ENCODE measurements around the gene DHFR2. TPM values are rescaled to one million over a fixed set of nuclear protein-coding genes. Genes with fewer than 3 reads are reported as not detected.
"Not testable (repeated sequence)": the region's sequence is repeated elsewhere in the genome, so short reads cannot be mapped to it uniquely, and the experiment has no call there.

Gene DHFR2
- 2.5 and 2.6 TPM in 2 replicates for total RNA-seq

DNA sequence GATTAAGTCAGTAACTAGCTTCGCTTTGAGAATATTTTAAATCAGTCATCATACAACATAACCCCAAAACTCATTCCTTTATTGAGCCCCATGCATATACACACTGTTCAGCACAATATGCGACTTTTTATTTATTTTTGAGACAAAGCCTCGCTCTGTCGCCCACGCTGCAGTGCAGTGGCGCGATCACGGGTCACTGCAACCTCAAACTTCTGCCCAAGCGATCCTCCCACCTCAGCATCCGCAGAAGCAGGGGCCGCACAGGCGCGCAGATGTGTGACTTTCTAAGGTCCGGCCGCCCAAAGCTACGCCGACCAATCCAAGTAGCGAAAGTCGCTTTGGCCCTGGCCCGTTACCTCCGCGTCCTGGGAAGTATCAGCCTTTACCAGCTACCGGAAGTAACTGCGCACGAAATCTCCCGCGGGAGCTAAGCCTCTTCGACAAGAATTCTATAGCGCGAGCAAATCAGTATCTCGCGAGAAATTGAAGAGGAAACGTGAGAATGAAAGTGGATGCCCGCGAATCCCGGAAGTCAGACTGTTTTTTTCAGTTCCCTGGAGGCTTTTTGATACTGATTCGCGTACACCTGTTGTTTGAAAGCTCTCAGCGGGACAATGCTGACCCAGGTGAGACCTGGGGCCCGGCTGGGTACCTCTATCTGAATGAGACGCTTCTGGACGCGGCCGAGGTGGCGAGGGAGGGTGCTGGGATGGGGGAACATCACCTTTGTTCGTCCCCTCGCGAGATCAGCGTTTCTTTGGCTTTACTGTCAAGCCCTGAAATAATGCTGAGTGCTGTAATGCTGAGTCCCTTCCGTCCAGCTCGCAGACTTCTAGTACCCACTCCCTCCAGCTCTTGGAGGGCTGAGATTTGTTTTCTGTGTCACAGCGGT is at the start of gene DHFR2, which contains the start of gene NSUN3:
Gene DHFR2 (minus strand): TSS at position 404 of the 892 bp plus-strand sequence. CDS start 1,405 bp downstream, outside the sequence.
Gene NSUN3 (plus strand): TSS at position 549 of the 892 bp plus-strand sequence. CDS start 66 bp downstream, at position 615.
- peak; percentile 95 for DNase-seq (ENCODE audit: extremely low read depth, low read depth, low spot score)

DNA sequence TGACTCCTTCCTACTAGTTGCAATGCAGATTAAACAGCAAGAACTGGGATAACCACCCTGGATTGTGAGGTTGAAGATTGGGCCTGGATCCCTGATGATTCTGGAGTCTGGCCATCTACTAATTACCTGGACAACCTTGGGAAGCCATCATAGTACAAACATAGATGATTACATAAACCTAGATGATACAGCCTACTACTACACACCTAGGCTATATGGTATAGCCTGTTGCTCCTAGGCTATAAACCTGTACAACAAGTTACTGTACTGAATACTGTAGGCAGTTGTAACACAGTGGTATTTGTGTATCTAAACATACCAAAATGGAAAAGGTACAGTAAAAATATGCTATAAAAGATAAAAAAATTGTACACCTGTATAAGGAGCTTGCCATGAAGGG is 48.1 kb upstream of the DHFR2 start:
- DNase-seq (ENCODE audit: extremely low read depth, low read depth, low spot score): no peak

DNA sequence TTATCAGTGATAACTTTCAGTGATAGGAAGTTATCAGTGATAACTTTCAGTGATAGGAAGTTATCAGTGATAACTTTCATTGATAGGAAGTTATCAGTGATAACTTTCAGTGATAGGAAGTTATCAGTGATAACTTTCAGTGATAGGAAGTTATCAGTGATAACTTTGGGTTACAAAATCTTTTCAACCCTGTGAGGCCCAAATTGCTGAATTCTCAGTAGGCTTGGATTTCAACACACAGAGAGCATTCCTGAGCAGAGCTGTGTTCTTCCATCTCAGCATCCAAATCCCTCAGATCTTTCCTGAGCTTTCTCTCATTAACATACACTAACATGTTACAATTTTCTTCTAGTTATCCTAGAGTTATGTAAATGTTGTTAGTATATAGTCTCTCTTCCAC is 47.5 kb upstream of the DHFR2 start:
- not testable (repeated sequence) for DNase-seq (ENCODE audit: extremely low read depth, low read depth, low spot score)

DNA sequence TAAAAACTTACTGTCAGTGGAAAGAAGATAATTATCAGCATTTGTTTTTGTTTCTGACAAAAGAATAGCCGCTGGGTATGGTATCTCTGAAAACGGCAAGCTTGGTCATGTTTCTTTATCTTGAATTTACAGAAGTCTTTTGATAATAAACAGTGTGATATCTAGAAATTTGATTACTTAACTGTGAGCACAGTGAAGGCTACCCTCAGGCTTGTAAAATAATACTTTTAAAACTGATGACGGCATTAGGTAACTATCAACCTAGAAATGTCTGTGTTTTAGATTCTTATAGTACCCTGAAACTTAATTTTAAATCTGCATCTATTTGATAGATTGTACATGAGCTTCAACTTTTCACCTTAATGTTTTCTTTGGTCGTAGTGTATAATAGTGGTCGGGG is 43.6 kb upstream of the DHFR2 start:
- no peak for DNase-seq (ENCODE audit: extremely low read depth, low read depth, low spot score)

DNA sequence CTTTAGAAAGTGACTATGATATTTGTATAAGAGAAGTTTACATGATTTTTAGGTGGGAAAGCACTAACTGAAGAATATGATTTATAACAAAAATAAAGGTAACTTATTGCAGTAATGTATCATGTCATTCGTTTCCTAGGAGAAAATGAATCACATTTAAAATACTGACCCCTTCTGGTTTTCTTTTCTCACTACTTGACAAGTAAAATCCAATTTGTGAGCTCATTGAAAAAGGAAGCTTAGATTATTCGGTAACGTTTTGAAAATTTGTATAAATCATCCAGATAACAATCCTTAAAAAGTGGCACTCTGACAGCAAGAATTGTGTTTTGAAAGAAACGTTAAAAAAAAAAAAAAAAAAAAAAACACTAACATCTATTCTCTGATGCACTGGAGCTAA is 39.1 kb upstream of the DHFR2 start:
- DNase-seq (ENCODE audit: extremely low read depth, low read depth, low spot score): no peak

DNA sequence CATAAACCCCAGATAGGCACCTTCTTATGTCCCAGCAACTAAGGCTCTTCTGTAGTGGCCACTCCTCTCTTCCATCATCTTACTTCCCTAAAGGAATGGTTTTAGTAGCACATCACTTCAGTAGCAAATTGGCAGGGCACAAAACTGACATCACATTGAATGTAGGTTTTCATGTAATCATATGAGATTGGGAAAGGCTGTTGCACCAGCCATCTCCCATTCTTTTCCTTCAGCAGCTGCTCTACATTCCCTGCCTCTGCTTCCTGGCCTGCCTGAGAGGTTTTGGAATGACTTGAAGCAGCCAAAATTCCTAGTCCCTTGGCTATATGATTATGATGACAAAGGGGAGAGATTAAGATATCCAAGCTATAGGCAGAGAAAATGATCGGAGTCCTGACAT is 36.6 kb upstream of the DHFR2 start:
- no peak for DNase-seq (ENCODE audit: extremely low read depth, low read depth, low spot score)

DNA sequence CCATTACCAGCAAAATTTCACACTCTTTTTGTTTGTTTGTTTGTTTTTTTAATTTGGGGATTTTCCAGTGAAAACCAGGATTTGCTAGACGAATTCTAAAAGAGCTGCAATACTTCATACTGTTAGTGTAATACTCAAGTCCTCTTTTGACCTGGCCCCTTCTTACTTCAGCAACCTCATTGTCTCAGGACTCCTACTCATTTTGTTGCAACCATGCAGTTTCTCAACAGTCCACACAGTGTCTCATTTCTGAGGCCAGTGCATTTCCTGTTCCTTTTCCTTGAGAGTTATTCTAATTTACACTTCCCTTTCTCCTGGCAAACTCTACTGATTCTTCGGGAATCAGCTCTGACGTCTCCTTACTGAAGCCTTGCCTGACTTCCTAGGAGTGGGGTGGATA is 35.7 kb upstream of the DHFR2 start:
- no peak for DNase-seq (ENCODE audit: extremely low read depth, low read depth, low spot score)

DNA sequence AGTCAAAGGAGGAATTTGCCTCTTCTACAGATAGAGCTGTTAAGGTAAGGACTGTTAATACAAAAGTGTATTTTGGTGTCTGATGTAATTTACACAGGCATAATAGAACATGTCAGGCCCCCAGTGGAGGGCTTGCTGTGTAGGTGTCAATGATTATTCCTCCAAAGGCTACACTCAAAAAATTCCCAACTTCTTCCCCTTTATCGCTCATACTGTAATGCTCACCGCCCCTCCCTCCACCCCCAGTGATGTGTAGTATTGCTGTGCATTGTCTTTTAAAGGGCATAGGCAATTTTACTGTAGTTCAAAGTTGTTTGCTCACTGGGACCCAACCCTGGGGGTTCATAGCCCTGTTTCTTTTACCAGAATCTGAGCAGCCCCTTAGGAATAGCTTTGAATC is 32.4 kb upstream of the DHFR2 start:
- DNase-seq (ENCODE audit: extremely low read depth, low read depth, low spot score): no peak

DNA sequence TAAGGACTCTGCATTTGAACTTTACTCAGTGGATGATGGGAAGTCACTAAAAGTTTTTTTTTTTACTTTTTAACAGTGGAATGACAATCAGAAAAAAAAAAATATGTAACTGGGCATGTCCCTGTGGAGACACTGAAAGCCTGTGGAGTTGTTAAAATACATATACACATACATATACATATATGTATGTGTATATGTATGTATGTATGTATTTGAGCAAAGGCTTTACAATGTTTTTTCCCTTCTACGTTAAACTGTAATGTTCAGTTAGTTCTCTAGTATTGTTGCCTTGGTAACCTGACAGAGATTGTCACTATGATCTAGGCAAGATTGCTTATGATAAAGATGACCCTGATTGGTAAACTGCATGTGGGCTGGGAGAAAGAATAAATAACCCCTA is 30.4 kb upstream of the DHFR2 start:
- DNase-seq (ENCODE audit: extremely low read depth, low read depth, low spot score): no peak

DNA sequence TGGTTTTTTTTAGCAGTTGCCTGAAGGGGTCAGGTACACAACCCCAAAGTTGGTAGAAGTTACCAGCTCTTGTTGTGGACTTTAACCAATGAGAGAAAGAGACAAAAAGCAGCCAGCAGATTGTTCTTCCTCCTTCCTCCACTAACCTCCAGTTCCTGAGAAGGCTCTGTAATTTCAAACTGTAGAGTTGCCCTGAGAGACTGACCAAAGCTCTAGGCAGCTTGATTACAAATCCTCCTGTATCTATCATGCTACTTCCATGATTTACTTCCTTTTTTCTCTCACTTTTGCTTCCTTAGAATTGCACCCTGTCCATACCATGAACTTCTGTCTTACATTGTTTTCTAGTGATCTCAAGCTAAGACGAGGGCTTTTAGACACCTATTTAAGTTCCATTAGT is 29.4 kb upstream of the DHFR2 start:
- DNase-seq (ENCODE audit: extremely low read depth, low read depth, low spot score): no peak

DNA sequence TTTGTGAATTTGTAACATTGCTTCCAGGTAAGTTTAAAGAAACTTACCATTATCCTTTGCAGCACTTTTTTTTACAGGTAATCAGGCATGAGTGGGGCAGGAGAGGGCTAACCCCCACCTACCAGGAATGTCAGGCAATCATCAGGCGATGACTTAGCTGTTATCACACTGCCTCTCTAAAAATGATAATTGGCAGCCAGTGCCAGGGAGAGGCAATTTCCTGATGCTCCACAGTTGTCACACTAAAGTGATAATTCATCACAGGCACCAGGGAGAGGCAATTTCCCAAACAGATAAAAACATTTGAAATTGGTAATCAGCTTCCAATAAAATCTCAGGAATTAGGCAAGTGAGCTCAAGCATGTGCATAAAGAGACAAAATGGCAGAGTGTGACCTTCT is 26.4 kb upstream of the DHFR2 start:
- DNase-seq (ENCODE audit: extremely low read depth, low read depth, low spot score): no peak

DNA sequence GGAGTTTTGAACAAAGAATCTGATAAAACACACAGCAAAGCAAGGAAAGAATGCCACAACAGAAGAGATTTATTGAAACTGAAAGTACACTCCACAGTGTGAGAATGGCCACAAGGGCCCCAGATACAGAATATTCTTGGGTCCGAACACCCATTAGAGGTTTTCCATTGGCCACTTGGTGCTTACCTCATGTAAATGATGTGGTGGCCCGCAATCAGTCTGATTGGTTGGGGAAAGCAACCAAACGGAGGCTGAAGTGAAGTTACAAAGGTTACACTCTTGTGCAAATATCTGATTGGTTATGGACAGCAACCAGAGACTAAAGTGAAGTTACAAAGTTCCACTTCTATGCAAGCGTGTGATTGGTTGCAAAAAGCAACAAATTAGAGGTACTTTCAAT is 20.5 kb upstream of the DHFR2 start:
- no peak for DNase-seq (ENCODE audit: extremely low read depth, low read depth, low spot score)

DNA sequence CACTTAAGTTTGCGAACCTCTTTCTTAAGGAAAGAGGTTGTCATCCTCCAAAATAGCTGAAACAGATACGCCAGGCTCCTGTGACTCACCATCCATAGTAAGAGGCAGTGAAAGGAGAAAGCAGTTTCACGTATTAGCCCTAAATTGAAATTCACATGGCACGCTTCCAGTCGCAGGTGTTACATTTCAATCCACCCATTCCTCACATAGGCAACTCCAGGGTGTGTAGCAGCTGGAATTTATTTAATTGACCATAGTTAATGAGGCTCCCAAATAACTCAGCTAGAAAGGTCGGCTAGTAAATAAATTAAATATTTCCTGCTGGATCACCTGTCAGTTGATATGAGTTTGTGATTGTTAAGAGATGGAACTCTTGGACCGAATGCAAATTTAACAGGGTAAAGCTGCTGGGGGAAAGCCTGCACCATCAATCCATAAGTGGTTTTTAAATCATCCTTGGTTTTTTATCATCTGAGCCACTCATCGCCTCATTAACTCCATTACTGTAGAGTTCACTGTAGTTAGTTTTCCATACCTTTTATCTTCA is 19.7 kb upstream of the DHFR2 start:
- DNase-seq (ENCODE audit: extremely low read depth, low read depth, low spot score): no peak

DNA sequence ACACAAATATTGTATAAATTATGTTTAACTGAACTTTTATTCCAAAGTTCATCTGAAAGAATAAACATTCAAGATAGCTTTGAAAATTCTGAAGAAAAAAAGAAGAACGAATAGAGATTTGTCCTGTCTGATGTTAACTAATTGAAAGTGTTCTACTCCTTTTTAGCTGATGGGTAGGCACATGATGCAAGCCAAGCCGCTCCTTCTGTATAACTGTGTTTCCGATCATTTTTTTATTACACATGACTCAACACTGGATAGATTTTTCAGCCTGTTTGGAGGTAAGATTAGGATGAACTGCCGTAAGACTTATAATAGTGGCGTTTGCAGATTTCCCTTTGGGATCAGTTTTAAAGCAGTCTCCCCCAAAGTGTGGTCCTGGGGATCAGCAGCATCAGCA is 19.2 kb upstream of the DHFR2 start:
- DNase-seq (ENCODE audit: extremely low read depth, low read depth, low spot score): no peak

DNA sequence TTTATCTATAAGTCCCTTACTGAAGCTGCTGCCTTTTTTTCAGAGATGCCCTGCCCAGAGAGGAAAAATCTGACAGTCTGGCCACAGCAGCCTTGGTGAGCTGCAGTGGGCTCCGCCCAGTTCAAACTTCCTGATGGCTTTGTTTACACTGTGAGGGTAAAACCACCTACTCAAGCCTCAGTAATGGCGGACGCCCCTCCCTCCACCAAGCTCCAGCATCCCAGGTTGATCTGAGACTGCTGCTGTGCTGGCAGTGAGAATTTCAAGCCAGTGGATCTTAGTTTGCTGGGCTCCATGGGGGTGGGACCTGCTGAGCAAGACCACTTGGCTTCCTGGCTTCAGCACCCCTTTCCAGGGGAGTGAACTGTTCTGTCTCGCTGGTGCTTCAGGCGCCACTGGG is 17.8 kb upstream of the DHFR2 start:
- not testable (repeated sequence) for DNase-seq (ENCODE audit: extremely low read depth, low read depth, low spot score)

DNA sequence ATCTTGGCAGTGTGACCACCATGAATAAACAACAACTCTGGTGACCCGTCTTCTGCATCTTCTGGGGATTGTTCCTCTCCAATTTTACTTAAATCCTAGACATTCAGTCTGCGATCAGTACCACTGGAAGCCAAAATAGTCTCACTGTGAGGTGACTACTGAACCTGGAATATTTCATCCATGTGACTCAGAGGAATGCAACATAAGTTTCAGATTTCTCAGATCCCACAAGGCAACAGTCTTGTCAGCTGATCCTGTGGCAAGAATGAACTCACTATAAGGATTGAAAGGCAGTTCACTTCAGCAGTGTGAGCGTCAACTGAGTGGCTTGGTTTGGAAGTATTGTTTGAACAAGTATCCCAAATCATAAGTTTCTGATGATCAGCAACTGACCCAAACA is 13.3 kb upstream of the DHFR2 start:
- no peak for DNase-seq (ENCODE audit: extremely low read depth, low read depth, low spot score)

DNA sequence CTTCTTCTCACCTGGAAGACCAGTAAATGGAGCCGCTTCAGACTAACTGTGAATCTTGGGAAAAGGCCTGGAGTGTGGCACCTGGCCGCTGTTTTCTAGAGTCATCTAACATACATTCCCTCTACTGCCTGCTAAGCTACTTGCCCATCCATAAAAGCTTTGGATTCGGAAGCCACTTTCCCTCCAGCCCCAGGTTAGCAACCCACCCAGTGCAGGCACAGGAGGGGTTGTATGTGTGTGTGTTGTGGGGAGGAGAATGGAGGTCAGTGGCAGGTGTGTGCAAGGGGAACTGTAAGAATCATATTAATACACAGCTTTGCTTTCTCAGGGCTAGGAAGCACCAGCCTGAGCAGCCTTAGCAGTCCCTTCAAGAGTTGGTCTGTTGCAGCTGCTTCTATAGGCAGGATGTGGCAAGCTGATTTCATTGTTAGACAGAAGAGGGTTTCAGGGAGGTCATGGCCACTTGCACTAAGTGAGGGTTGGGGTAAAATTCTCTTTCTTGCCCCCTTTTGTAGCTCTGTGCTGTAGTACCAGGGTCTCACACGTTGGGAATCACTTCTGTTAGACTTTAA is 9.1 kb upstream of the DHFR2 start:
- no peak for DNase-seq (ENCODE audit: extremely low read depth, low read depth, low spot score)

DNA sequence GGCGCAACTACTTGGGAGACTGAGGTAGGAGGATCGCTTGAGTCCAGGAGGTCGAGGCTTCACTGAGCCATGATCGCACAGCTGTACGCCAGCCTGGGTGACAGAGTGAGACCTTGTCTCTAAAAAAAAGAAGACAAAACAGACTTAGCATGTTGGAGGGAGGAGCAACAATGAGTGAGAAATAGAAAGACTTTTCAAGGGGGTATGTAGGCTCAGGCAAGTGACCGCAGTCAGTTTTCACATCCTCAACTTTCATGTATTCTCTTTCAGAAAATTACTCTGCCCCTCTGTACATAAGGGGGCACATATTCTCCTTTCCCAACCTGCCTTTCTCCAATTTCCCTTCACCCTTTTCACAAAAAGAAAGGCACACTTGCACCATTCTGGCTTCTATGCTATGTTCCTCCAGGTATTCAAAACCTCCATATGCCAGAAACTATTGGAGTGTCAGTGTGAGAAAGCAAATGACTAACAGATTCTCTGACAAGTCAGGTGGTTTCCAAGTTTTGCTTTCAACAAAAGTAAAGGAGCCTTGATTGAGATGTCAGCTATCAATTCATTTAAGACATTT is 7.7 kb upstream of the DHFR2 start:
- DNase-seq (ENCODE audit: extremely low read depth, low read depth, low spot score): no peak

DNA sequence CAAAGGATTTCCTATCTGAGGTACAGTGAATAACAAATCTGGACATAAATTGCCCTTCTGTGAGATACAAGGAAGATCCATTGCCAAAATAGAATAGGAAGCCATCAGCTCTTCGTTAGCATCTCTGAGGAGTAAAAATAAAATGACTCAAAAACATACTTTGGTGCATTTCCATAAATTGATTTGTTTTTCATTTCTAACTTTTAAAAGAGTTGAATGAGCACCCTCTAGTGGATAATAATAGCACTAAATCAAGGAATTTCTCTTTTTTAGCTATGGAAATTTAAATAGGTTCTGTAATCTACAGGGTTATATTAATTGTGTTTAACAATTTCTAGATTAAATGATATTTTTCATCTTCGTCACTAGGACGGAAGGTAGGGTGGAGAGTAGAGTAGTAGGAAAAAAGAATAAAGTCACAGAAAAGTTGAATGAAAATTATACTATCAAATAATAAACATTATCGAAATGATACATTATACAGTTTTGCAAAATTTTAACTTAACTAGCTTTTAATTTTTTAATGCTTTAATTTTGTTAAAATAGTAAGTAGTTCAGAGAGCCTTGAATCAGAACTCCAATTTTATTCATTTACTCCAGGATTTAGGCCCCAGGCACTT is 6.6 kb upstream of the DHFR2 start:
- no peak for DNase-seq (ENCODE audit: extremely low read depth, low read depth, low spot score)

DNA sequence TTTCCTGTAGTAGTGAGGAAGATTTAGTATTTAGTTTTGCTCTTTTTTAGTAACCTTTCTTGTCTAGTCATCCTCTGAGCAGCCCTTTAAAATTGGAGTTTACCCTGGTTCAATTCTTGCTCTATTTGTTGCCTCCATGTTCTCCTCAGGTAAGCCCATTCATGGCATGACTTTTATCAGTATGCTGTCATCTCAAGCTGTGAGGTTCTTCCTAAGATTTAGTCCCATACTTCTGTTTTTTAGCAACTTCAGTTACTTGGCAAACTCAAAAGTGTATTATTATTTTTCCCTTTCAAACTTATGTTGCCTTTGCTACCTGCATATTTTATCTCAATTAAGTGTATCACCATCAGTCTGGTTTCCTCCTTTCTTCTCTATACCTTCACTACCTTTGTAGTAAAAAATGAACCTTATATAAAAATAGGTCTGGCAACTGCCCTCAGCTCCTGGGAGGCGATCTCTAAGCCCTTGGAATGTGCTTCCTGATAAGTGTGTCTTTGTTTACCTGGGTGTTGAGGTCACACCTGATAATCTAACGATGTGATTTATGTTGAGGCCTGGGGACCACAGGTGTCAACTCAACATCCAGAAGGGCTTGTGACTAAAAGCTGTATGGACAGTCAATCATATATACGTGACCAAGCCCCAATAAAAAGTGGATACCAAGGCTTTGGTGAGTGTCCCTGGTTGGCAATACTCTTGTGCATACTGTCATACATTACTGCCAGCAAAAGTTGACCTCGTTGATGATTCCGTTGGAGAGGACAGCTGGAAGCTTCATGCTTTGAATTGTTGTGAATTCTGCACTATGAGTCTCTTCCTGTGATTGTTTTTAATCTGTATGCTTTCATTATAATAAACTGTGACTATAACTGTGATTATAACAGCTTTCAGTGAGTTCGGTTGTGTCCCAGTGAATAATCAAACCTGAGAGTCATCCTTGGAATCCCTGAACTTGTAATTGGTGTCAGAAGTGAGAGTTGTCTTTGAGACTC is 4.1 kb upstream of the DHFR2 start:
- DNase-seq (ENCODE audit: extremely low read depth, low read depth, low spot score): peak; percentile 12

Data from glomerular endothelial cell (primary cell).